Glutamatergic neuron (in vitro differentiated cells): Measurements from ENCODE around the gene ZFYVE16. TPM values are rescaled to one million over a fixed set of nuclear protein-coding genes. Genes with fewer than 3 reads are reported as not detected.

Experiments
- DNase-seq: peaks from one replicate; pipeline ENCODE4 v3.0.0; 2022
- H3K27ac Mint-ChIP-seq: one replicate; pipeline ENCODE4 v1.8.0; 2020; ENCODE audit warnings: mild to moderate bottlenecking, mixed read lengths, inconsistent platforms; ENCODE audit not compliant: unreplicated experiment
- H3K27me3 Mint-ChIP-seq: one replicate; pipeline ENCODE4 v1.8.0; 2020; ENCODE audit warnings: mild to moderate bottlenecking, moderate library complexity, mixed read lengths, inconsistent platforms; ENCODE audit not compliant: unreplicated experiment
- H3K36me3 Mint-ChIP-seq: one replicate; pipeline ENCODE4 v1.8.0; 2020; ENCODE audit warnings: mild to moderate bottlenecking, mixed read lengths, inconsistent platforms; ENCODE audit not compliant: unreplicated experiment
- H3K4me1 Mint-ChIP-seq: one replicate; pipeline ENCODE4 v1.8.0; 2020; ENCODE audit warnings: mild to moderate bottlenecking, low read depth, mixed read lengths, inconsistent platforms; ENCODE audit not compliant: unreplicated experiment
- H3K4me3 Mint-ChIP-seq: one replicate; pipeline ENCODE4 v1.8.0; 2020; ENCODE audit warnings: mild to moderate bottlenecking, mixed read lengths, inconsistent platforms; ENCODE audit not compliant: unreplicated experiment
- H3K9me3 Mint-ChIP-seq: one replicate; pipeline ENCODE4 v1.8.0; 2020; ENCODE audit warnings: mild to moderate bottlenecking, moderate library complexity, mixed read lengths, inconsistent platforms; ENCODE audit not compliant: unreplicated experiment
- total RNA-seq: library from RNA; stranded (reverse); fragmentation: NEBNext Ultra II Directional; extraction: Animal tissue kit (Norgen Biotek cat#: 25700); gene quantifications from one replicate; pipeline ENCODE4 v1.2.1, GENCODE V29; 2021; ENCODE audit not compliant: unreplicated experiment
- TF ChIP-seq, protein P1 (sequence below): fragments of 200-600 bp; sonication (generic); IDR thresholded peaks from one replicate; pipeline ENCODE4 v1.5.0; 2021; ENCODE audit not compliant: partially characterized antibody, unreplicated experiment

The ZFYVE16 gene
- total RNA-seq, 1 donor from 2014 or later = 51.5 TPM

DNA sequence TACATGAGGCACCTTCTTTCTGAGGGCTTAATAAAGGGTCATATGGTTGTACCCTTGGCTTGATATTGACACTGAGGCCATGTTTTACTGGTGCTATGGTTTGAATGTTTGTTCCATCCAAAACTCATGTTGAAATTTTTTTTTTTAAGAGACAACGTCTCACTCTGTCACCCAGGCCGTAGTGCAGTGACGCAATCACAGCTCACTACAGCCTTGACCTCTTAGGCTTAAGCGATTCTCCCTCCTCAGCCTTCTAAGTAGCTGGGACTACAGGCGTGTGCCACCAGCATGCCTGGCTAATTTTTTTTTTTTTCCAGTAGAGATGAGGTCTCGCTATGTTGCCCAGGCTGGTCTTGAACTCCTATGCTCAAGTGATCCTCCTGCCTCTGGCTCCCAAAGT is 101.0 kb downstream of the ZFYVE16 start:
- no peak overlapping the region for H3K27ac Mint-ChIP-seq
- H3K36me3 Mint-ChIP-seq = no peaks in the 10 kb centered on the region
- DNase-seq = no peak
- no peak overlapping the region for H3K4me3 Mint-ChIP-seq
- H3K9me3 Mint-ChIP-seq = peaks cover 4% of the 10 kb centered on the region
- H3K4me1 Mint-ChIP-seq = no peaks in the 10 kb centered on the region
- TF ChIP-seq, protein P1, sequence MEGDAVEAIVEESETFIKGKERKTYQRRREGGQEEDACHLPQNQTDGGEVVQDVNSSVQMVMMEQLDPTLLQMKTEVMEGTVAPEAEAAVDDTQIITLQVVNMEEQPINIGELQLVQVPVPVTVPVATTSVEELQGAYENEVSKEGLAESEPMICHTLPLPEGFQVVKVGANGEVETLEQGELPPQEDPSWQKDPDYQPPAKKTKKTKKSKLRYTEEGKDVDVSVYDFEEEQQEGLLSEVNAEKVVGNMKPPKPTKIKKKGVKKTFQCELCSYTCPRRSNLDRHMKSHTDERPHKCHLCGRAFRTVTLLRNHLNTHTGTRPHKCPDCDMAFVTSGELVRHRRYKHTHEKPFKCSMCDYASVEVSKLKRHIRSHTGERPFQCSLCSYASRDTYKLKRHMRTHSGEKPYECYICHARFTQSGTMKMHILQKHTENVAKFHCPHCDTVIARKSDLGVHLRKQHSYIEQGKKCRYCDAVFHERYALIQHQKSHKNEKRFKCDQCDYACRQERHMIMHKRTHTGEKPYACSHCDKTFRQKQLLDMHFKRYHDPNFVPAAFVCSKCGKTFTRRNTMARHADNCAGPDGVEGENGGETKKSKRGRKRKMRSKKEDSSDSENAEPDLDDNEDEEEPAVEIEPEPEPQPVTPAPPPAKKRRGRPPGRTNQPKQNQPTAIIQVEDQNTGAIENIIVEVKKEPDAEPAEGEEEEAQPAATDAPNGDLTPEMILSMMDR = no peak
- H3K27me3 Mint-ChIP-seq = no peaks in the 10 kb centered on the region

DNA sequence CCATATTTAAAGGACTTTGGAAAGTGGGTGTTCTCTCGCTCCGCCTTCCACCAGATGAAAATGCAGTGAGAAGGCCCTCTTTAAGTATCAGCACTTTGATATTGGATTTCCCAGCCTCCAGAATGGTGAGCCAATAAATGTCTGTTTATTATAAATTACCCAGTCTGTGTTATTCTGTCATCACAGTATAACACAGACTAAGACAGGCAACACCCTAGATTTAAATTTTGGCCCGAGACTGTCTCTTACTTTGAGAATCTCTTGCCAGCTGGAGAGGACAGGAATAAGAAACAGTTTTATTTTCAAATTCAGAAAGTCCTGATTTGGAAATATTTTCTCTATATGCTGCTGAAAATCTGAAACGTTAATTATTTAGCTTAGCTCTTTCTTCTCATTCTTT is 101.5 kb downstream of the ZFYVE16 start:
- Mint-ChIP-seq H3K4me3 (no peak overlapping the region), H3K4me1 (no peaks in the 10 kb centered on the region), H3K27ac (no peak overlapping the region), H3K27me3 (no peaks in the 10 kb centered on the region), H3K9me3 (peaks cover 4% of the 10 kb centered on the region), H3K36me3 (no peaks in the 10 kb centered on the region)
- TF ChIP-seq, protein P1 = no peak
- no peak for DNase-seq

DNA sequence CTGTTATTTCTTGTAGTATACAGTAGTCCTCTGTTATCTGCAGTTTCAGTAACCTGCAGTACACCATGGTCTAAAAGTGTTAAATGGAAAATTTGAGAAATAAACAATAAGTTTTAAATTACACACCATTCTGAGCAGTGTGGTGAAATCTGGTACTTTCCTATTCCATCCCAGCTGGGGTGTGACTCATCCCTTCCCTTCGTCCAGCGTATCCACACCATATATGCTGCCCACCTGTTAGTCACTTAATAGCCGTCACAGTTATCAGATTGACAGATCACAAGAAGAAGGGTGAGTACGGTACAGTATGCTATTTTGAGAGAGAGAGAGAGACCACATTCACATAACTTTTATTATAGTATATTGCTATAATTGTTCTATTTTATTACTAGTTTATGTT is 109.0 kb downstream of the ZFYVE16 start:
- Mint-ChIP-seq H3K27ac (no peak overlapping the region), H3K36me3 (no peaks in the 10 kb centered on the region), H3K27me3 (no peaks in the 10 kb centered on the region), H3K4me1 (no peaks in the 10 kb centered on the region), H3K9me3 (no peaks in the 10 kb centered on the region), H3K4me3 (no peak overlapping the region)
- DNase-seq = no peak
- TF ChIP-seq, protein P1 = no peak

Other genes with a start within 250 kb of the ZFYVE16 start
- gene SERINC5, start 152.0 kb upstream of the ZFYVE16 start, total RNA-seq = 15.1 TPM
- not detected for gene SPZ1, start 88.1 kb upstream of the ZFYVE16 start, total RNA-seq
- gene FAM151B, start 80.0 kb downstream of the ZFYVE16 start, total RNA-seq = 0.29 TPM
- gene ANKRD34B, start 162.2 kb downstream of the ZFYVE16 start, total RNA-seq = not detected
- gene MSH3, start 246.6 kb downstream of the ZFYVE16 start, total RNA-seq = 14.4 TPM
- 23.5 TPM for gene DHFR, start 246.9 kb downstream of the ZFYVE16 start, total RNA-seq